HG03103 (cell line): Measurements from ENCODE around the gene TPRA1.
"Not testable (repeated sequence)": the region's sequence is repeated elsewhere in the genome, so short reads cannot be mapped to it uniquely, and the experiment has no call there.

Experiments
- ATAC-seq: cut with Tn5 transposase; IDR thresholded peaks from one replicate; pipeline ENCODE4 v1.9.1; 2021; ENCODE audit warnings: low read depth; ENCODE audit not compliant: unreplicated experiment

Gene TPRA1

DNA sequence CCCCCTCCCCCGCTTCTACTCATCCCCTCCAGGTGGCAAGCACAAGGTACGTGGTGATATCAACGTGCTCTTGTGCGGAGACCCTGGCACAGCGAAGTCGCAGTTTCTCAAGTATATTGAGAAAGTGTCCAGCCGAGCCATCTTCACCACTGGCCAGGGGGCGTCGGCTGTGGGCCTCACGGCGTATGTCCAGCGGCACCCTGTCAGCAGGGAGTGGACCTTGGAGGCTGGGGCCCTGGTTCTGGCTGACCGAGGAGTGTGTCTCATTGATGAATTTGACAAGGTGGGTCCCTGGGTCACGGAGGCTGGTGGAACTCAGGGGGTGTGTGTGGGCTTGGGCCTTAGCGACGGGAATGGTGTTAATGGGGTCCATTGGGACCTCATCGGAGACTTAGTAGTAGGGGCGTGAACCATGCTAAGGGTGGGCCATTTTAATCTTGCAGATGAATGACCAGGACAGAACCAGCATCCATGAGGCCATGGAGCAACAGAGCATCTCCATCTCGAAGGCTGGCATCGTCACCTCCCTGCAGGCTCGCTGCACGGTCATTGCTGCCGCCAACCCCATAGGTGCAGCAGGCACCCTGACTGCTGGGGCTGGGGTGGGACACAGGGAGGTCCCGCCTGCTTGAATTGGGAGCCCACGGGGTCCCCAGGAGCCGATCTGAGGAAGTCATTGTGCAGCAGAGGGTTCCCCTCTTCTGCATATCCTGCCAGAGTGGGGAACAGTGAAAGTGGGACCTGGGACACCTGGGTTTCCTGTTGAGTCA is 26.5 kb upstream of the TPRA1 start:
- ATAC-seq: no peak

DNA sequence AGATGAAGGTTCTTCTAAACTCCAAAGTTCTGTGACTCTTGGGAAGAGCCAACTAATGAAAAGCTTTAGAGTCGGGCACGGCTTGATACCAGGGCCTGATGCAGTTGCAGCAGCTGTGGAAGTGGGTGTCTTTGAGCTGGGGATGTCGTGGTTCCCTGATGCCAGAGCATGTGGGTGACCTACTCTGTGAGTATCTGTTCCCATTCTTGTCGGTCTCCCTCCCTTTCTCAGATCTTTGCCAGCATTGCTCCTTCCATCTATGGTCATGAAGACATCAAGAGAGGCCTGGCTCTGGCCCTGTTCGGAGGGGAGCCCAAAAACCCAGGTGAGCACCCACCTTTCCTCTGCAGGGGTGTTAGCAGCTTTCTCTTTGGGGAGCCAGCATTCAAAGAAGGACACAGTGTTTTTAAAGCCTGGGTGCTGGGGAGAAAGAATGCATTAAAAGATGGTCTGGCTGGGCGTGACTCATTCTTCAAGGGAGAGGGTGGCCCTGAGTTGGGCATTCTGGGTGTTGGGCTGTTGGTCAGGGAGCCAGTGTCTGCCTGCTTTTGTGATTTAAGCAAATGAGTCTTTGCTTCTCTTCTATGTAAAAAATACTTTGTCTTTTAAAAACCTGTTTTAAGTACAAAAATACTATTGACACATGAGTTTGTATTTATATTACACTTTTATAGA is 25.2 kb upstream of the TPRA1 start:
- no peak for ATAC-seq

GRCh38 chr3:127614928-127615589 is 24.5 kb upstream of the TPRA1 start:
- ATAC-seq: no peak

DNA sequence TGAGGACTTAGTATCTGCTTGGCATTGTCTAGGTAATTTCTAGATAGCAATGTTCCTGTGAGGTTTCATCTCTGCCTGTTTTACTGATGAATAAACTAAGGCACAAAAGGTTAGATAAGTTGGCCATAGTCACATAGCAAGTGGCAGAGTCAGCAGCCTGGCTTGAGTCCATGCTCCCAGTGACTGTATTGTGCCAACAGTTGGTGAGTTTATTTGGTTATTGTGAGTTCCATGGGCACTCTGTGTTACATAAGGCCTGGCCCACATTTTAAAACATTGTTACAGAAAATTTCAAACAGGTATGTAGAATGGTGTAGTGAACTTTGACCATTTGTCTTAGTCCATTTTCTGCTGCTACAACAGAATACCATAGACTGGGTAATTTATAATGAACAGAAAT is 22.9 kb upstream of the TPRA1 start:
- ATAC-seq: no peak

- ATAC-seq: no peak
Measured at GRCh38 chr3:127612966-127613365, 22.4 kb upstream of the TPRA1 start.

DNA sequence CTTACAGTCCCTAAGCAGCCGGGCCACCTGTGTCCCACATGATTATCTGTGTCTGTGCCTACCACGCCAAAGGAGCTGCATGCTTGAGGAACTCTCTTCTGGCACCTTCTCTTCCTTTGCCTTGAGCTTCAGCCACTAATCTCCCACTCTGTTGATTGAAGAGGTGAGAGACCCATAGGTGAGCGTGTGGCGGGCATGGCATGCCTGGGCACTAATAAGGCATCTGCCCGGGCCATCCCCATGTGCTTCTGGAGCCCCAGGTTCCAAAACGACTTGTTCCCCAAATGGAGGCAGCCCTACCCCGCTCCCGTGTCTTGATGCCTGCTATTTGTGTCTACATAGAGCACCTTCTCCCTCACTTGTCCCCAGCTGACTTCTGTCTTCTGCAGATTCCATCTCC is 20.7 kb upstream of the TPRA1 start:
- no peak for ATAC-seq

DNA sequence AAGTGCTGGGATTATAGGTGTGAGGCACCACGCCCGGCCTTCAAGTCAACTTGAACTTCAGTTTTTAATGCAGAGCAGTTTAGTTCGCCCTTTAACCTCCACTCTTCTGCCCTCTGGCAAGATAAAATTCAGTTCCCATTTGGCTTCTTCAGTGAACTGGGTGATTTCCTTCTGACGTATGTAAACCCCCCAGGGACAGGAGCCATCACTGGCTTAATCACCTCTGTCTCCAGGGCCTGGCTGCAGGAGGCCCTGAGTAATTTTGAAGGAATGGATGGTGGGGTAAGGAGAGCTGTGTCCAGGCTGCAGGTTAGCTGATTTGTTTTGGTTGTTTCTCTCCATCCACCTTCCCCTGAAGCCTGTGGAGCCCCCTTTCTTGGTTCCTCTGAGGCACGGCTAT is 19.6 kb upstream of the TPRA1 start:
- no peak for ATAC-seq

GRCh38 chr3:127608362-127608718 is 17.8 kb upstream of the TPRA1 start:
- no peak for ATAC-seq

DNA sequence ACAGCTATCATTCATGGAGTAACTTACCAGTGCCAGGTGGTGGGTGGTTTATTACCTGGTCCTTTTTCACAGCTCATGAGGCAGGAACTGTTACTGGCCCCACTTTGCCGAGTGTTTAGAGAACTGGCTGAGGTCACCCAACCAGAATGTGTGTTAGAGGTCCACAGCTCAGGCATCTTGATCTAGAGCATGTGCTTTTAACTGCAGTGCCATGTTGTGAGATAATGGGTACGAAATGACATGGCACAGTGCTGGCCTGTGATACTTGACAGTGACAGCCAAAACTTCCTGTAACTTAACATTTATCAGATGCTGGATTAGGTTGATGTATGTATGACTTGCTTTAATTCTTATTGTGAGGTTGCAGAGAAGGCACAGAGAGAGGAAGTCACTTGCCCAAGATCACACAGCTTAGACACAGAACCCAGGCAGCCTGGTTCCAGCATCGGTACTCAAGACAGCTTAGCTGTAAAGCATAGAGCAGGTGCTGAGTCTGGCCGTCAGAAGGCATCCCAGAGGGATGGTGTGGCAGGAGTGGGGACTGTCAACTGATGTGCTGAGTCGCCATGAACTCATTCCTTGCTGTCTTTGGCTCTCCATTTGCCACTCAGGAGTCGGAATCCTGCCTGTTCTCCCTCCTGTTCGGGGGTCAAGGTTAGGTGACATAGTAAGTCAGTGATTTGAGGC is 17.3 kb upstream of the TPRA1 start:
- ATAC-seq: no peak

DNA sequence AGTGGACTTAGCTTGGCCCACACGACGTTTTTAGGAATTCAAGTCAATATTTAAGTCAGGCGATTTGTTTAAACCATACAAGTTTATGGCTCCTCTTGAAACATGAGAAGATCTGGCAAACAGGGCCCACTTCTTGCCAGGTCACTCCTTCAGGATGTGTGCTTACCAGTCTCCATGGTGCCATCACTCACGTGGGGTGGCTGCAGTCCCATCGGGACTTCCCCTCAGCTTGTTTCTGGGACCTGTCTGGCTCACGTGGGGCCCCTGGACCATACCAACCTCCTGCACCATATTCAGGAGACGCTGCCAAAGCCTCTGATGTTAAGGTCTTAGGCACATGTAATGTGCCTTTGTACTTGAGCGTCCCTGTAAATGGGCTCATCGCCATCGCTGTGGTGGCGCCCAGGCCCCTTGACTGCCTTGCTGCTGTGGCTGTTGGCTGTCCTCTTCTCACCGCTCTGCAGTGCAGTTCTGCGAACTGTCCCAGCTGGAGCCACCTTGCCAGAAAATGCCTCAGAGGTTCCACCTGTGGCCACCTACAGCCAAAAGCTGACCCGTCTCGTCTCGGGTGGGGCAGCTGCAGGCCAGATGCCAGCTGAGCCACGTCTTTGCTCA is 16.6 kb upstream of the TPRA1 start:
- ATAC-seq: no peak

GRCh38 chr3:127606086-127606805 is 15.7 kb upstream of the TPRA1 start:
- ATAC-seq: no peak

GRCh38 chr3:127605547-127605946 is 15.0 kb upstream of the TPRA1 start:
- not testable (repeated sequence) for ATAC-seq

DNA sequence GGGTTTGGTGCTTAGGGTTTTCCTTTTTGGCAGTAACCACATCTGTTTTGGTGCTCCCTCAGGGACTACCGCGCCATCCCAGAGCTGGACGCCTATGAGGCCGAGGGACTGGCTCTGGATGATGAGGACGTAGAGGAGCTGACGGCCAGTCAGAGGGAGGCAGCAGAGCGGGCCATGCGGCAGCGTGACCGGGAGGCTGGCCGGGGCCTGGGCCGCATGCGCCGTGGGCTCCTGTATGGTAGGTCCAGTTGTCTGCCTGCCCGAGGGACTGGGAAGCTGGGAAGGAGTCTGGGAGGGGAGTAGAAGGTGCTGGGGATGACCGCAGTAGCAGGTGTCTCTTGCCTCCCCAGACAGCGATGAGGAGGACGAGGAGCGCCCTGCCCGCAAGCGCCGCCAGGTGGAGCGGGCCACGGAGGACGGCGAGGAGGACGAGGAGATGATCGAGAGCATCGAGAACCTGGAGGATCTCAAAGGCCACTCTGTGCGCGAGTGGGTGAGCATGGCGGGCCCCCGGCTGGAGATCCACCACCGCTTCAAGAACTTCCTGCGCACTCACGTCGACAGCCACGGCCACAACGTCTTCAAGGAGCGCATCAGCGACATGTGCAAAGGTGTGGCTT is 14.1 kb upstream of the TPRA1 start:
- ATAC-seq: no peak

- no peak for ATAC-seq
Measured at GRCh38 chr3:127604035-127604434, 13.5 kb upstream of the TPRA1 start.

GRCh38 chr3:127600749-127601456 is 10.4 kb upstream of the TPRA1 start:
- ATAC-seq: no peak

- ATAC-seq: no peak
Measured at GRCh38 chr3:127598841-127599570, 8.5 kb upstream of the TPRA1 start.

DNA sequence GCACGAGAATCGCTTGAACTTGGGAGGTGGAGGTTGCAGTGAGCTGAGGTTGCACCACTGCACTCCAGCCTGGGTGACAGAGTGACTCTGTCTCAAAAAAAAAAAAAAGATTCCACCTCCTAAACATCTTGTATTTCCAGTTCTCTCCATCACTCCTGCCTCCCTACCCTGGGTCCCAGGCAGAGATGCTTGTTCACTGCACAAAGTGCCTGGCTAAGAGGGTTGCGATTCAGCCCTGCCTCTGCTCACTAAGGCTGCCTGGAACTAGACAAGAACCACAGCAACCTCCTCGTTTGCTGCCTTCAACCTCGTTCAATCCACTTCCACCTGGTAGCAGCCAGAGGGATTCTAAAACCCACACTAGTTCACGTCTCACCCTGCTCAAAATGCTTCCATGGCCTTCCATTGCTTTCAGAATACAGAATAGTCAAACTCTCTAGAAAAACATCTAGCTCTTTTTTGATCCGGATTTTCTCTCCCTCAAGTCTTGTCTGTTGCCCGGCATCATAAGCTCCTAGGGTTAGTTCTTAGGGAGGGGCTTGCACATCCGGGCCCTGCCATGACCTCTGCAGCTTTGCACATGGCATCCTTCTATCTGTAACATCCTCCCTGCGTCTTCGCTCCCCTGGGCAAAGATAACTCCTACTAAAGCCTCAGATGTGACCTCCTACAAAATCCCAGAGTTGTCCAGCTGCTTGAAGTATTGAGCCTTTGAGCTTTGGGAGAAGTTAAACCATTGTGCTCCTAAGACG is 6.7 kb upstream of the TPRA1 start:
- ATAC-seq: no peak

DNA sequence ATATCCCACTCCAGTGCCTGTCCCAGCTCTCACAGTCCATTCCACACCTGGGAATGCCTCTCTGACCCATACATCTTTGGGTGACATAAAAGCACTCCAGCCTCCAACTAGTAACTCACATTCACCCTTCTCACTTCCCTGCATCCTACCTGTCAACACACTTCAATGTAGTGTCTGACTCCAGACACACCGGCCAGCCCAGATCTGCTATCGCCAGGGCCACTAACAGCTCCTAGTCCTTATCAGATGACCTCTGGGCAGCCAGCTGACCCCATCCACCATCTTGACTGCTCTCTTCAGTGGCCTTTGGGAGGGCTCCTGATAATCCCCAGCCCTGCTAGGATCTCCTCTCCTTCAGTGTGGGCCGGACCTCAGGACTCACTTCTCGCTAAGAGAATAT is 4.8 kb upstream of the TPRA1 start:
- no peak for ATAC-seq
